Daoy (cell line): Measurements from ENCODE around the gene CASP14. TPM values are rescaled to one million over a fixed set of nuclear protein-coding genes. Genes with fewer than 3 reads are reported as not detected.
"Not testable (repeated sequence)": the region's sequence is repeated elsewhere in the genome, so short reads cannot be mapped to it uniquely, and the experiment has no call there.

Source experiments
- DNase-seq: peaks from one replicate; pipeline ENCODE4 v3.0.0-alpha.2; 2015; ENCODE audit warnings: low read depth
- total RNA-seq: library from RNA; depleted of rRNA; stranded (reverse); fragments of >200 nt; shearing (Covaris generic); gene quantifications from 2 replicates; pipeline ENCODE4 v1.2.3, GENCODE V29; 2014; rRNA removed

CASP14 gene, protein sequence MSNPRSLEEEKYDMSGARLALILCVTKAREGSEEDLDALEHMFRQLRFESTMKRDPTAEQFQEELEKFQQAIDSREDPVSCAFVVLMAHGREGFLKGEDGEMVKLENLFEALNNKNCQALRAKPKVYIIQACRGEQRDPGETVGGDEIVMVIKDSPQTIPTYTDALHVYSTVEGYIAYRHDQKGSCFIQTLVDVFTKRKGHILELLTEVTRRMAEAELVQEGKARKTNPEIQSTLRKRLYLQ
- not detected in 2 replicates for total RNA-seq

DNA sequence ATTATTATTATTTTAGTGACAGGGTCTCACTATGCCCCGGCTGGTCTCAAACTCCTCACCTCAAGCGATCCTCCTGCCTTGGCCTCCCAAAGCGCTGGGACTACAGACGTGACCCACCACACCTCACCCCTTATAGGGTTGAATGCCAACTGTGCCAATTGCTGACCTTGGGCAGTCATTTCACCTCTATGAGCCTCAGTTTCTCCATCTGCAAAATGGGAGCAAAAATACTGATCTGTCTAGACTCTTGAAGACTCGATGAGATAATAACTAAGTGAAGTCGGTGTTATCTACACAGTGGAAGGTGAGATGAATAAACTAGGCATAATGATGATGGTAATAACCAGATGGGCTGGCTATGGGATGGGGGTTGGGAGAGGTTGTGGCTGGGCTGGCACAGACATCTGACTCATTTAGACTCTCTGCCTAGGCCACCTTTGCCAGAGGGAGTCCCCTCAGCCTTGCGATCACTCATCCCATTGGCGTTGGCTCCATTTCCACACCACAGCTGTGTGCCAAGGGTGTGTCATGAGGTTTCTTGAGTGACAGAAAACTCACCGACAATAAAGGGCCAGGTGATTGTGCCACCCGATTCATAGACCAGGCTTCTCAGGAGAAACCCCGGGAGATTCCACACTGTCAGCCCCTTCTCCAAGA, at the start of gene CASP14:
Gene CASP14 (plus strand): TSS at position 596 of the 657 bp plus-strand sequence. CDS start 2,772 bp downstream, outside the sequence.
- DNase-seq, result no peak

DNA sequence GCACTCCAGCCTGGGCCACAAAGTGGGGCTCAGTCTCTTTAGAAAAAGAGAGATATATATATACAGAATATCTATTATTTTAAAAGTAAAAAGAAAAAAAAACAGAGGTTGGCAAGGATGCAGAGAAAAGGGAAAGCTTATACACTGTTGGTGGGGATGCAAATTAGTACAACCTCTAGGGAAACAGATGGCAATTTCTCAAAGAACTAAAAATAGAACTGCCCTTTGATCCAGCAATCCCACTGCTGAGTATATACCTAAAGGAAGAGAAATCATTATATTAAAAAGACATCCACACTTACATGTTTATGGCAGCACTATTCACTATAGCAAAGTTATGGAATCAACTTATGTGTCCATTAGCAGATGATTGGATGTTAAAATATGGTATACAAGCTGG, 41.0 kb upstream of the CASP14 start:
- no peak for DNase-seq

DNA sequence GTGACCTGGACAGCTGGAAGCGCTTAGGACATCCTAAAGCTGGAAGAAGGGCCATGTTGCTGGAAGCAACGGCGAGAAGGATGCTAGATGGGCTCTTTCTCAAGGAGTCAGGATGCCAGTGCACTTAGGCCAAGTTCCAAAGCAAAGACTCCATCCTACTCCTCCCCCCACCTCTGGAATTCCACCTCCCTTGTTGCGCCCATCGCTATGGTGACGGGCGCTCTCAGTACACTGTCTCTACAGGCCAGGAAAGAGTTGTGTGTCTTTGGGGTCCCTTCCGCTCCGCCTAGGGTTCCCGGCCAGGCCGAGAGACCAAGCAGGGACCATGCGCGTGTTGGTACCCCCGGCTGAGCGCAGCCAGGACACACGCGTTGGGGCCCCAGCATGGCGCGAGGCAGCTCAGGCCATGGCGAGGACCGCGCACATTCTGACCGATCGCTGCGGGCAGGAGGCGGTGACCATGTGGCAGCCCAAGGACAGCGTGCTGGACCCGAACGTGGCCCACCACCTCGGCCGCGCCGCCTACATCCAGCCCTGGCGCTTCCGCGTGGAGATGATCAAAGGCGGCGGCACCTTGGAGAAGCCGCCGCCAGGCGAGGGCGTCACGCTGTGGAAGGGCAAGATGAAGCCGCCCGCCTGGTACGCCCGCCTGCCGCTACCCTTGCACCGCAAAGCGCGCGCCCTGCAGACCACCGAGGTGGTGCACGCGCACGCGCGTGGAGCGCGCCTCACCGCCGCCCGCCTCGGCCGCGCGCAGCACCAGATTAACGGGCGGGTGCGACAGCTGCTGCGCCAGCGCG, 38.6 kb upstream of the CASP14 start:
- peak; percentile 10 for DNase-seq

DNA sequence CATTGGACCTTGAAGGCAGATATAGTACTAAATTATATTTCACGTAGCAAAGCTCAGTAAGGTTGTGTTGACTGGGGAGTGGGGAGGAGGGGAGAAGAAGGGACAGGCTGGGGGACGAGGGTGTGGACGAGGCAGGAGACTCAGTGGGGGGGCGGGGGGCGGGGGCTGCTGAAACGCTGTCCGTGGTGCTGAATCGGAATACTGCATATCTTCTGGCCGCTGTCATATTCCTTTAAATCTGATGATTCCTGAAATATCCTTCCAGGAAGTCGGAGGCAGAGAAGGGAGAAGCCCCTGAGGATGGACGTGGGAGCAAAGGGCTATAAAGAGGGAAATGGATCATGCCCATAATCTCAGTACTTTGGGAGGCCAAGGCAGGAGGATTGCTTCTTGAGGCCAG, 34.7 kb upstream of the CASP14 start:
- DNase-seq, result no peak

DNA sequence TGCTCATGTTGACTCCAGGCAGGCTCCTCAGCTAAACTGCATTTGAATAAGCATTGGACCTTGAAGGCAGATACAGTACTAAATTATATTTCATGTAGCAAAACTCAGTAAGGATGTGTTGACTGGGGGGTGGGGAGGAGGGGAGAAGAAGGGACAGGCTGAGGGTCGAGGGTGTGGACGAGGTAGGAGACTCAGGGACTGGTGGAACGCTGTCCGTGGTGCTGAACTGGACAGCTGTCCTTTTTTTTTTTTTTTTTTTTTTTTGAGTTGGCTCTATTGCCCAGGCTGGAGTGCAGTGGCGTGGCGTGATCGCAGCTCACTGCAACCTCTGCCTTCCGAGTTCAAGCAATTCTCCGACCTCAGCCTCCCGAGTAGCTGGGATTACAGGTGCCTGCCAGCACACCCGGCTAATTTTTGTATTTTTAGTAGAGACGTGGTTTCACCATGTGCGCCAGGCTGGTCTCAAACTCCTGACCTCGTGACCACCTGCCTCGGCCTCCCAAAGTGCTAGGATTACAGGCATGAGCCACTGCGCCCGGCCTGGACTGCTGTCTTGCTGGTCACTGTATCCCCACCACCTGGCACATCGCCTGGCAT, 33.2 kb upstream of the CASP14 start:
- DNase-seq, result peak; percentile 44

DNA sequence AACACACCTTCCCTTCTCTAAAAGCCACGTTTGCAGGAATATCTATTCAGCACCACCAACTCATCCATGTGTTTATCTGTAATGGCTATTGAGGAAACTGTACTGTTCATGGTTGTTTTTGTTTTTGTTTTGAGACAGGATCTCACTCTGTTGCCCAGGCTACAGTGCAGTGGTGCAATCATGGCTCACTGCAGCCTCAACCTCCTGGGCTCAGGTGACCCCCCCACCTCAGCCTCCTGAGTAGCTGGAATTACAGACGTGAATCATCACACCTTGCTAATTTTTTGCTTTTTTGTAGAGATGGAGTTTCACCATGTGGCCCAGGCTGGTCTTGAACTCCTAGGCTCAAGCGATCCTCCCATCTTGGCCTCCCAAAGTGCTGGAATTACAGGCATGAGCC, 30.4 kb upstream of the CASP14 start:
- not testable (repeated sequence) for DNase-seq

DNA sequence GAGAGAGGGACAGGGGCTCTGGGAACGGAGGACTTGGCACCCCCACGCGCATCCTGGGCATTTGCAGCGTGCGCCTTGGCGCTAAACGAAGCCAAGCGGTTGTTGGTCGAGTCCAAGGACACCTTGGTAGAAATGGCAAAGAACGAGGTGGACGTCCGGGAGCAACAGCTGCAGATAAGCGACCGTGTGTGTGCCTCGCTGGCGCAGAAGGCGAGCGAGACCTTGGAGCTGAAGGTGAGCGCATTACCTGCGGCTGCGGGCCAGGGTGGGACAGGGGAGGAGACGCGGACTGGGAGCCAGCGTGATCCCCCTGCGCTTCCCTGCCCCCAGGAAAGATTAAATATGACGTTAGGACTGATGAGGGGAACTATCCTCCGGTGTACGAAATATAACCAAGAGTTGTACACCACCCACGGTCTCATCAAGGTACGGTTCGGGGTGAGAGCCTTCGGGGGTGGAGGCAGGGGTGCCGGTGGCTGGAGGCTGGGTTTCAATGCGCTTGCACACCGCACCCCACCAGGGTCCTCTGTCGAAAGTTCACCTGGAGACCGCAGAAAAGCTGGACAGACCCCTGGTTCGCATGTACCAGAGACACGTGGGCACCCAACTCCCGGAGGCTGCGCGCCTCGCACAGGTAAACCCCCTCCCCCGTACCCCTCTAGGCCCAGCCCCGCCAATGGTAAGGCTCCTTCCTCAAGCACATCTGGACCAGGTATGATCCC, 27.8 kb upstream of the CASP14 start:
- no peak for DNase-seq

DNA sequence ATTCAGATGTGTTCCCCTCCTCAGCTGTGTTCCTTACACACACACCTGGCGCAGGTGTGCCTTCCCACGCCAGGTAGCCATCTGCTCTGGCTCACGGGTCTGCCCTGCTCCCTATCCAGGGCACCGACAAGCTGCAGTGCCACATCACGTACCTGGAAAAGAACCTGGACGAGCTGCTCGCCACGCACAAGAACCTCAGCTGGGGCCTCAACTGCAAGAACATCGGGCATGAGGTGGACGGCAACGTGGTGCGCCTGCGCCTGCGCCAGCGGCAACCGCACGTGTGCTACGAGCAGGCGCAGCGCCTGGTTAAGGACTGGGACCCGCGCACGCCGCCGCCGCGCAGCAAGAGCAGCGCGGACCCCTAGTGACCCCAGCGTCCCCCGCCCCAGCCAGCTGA, 26.5 kb upstream of the CASP14 start:
- peak; percentile 7 for DNase-seq

DNA sequence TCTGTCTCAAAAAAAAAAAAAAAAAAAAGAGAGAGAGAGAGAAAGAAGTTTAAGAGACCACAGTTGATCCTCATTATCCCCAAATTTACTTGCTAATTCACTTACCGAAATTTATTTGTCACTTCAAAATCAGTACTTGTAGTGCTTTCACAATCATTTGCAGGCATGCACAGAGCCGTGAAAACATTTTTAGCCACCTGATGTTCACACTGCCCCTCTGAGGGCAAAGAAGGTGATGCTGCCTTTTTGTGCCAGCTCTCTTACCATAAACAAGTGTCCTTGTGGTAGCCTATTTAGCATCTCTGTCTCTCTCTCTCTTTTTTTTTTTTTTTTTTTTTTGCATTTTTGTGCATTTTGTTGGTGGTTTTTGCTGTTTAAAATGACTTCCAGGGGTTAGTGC, 24.1 kb upstream of the CASP14 start:
- DNase-seq, result peak; percentile 29

DNA sequence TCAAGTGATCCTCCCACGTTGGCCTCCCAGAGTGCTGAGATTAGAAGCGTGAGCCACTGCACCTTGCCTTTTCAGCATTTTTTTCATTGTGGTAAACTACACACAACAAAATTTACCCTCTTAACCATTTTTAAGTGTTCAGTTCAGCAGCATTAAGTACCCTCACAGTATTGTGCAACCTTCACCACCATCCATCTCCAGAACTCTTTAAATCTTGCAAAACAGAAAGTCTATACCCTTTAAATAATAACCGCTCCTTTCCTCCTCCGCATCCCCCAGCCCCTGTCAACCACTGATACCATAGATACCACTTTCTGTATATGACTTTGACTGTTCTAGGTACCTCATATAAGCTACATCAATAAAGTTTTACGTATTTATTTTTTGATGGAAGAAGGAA, 20.8 kb upstream of the CASP14 start:
- no peak for DNase-seq

DNA sequence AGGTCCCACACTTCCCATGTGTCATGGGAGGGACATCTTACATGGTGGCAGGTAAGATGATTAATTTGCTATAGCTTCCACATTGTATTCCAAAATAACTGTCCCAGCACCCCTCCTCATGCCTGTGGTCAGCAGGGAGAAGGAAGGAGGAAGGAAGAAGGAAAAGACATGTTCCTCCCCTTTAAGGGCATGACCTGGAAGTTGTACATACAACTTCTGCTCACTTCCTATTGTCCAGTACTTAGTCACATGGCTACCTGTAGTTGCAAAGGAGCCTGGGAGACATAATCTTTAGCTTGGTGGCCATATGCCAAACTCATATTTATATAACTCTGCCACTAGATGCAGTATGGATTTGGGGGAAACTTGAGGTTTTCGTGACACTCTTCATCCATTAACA, 17.6 kb upstream of the CASP14 start:
- DNase-seq, result no peak

DNA sequence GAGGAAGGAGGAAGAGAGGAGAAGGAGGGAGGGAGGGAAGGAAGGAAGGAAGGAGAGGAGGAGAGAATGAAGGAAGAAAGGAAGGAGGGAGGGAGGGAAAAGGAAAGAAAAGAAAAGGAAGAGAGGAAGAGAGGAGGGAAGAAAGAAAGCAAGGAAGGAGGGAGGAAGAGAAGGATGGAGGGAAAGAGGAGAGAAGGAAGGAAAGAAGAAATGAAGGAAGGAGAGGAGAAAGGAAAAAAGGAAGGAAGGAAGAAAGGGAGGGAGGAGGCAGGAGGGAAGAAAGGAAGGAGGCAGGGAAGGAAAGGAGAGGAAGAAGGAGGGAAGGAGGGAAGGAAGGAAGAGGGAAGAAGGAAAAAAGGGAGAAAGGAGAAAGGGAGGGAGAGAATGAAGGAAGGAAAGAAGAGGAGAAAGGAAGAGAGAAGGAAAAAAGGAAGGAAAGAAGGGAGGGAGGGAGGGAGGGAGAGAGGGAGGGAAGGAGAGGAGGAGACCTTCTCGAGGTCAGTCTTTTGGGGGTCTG, 13.4 kb upstream of the CASP14 start:
- no peak for DNase-seq

DNA sequence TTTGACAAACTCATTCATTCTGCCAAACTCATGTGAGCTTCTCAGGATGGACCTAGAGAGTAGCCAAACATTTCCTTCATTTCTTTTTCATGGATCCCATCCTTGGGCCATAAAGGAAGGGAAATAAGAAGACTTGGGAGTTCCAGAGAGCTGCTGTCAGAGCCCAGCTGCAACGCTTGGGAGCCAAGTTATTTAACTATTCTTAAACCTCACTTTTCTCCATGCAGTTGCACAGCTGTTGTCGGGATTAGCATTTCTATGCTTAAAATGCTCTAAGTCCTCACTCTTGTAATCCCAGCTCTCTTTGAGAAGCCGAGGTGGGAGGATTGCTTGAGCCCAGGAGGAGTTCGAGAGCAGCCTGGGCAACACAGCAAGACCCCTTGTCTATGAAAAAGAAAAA, 11.7 kb upstream of the CASP14 start:
- no peak for DNase-seq

DNA sequence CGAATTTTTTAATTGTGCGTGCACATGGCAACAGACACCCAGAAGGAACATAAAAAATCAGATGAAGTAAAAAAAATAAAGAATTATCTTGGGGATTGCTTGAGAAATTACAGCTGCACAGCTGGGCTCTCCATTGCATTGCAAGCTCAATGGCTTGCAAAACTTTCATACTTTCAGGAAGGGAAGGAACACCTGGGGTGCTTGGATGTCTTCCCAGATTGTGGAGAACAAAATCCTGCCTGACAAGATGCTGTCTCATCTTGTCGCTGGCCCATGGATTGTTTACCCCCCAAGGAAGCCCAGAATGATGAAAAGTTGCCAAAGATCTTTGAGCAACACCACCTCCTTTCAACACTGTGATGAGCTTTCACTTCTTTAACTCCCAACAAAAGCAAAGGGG, 11.0 kb upstream of the CASP14 start:
- DNase-seq, result no peak

DNA sequence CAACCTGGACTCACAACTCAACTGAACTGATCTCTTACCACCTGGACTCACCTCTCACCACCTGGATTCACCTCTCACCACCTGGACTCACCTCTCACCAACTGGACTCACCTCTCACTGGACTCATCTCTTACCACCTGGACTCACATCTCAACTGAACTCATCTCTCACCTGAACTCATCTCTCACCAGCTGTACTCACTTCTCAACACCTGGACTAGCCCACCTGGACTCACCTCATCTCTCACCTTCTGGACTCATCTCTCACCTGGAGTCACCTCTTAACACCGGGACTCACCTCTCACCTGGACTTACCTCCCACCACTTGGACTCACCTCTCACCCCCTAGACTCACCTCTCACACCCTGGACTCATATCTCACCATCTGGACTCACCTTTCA, 7.3 kb upstream of the CASP14 start:
- no peak for DNase-seq

DNA sequence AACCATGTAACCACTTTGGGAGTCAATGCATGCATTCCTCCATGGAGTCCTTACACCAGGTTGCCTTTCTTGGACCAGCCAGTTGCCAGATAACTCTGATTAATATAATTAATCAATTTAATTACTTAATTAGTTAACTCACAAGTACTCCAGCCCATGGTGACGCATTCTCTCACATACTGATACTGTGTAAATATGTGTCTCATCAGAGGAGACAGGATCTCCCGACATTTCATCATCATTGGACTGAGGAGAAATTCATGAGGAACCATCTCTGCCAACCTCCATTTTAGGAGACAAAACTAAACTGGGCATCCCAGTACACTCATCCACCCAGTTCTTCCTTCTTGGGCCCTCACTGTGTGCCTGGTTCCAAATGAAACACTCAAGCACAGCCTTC, 6.5 kb upstream of the CASP14 start:
- no peak for DNase-seq

DNA sequence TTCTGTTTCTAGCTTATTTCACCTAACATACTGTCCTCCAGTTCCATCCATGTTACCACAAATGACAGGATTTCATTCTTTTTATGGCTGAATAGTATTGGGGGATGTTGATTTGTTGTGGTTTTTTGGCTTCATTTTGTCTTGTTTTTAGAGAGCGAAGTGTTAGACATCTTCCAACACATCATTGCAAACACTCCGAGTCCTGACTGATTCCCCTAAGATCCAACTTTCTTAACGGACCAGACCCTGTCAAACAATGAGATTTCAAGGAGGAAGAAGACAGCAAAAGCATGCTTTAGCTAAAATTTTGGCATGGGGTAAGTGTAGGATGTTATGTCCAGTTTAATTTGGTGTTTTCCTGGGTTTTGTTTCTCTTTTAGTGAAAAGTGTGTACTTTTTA, 3.8 kb upstream of the CASP14 start:
- DNase-seq, result no peak

DNA sequence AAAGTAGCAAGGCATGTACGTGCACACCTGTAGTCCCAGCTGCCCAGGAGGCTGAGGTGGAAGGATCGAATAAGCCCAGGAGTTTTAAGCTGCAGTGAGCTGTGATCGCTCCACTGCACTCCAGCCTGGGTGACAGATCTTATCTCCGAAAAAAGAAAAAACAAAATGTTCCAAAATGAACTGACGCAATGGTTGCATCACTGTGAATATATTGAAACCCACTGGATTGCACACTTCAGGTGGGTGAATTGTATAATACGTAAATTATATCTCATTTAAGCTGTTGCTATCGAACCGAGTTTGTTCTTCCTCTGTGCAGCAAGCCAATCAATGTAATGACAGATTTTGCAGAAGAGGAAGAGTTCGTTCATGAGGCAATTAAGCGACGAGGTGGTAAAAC, 1.6 kb upstream of the CASP14 start:
- DNase-seq, result no peak

DNA sequence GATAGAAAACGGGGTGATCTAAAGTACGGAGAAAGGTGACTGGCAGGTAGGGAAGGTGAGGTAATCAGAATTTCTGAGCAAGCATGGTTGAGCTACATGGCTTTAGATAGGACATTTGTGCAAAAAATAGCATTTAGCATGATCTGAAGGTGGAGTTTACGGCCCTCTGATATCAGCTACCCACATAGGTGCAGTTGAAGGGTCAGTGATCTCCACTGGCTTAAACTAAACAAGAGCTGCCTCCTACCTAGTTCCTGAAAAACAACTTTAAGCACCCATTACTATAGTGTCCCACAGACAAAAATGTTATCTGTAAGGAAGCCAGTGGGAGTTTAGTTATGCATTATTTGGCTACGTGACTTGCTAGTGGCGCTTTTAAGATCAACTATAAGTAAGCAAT, 1.2 kb upstream of the CASP14 start:
- no peak for DNase-seq

DNA sequence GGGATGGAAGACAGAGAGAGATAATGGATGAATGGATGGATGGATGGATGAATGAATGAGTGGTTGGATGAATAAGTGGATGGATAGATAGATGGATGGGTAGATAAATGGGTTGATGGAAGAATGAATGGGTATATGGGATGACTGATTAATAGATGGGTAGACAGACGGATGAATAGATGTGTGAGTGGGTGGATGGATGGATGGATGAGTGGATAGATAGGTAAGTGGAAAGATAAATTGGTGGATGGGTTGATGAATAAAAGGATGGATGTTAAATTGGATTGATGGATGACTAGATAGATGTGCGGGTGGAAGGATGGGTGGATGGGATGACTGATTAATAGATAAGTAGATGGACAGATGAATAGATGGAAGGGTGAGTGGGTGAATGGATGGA, 1.4 kb downstream of the CASP14 start:
- no peak for DNase-seq

DNA sequence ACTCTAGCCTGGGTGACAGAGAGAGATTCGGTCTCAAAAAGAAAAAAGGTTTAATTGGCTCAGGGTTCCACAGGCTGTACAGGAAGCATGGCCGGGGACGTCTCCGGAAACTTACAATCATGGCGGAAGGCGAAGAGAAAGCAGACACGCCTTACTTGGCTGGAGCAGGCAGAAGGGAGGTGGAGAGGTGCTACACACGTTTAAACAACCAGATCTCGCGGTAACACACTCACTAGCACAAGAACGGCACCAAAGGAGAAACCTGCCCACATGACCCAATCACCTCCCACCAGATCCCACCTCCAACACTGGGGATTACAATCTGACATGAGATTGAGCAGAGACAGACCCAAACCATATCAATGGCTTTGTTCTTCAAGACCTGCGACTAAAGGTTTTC, 12.8 kb downstream of the CASP14 start:
- DNase-seq, result peak; percentile 33

DNA sequence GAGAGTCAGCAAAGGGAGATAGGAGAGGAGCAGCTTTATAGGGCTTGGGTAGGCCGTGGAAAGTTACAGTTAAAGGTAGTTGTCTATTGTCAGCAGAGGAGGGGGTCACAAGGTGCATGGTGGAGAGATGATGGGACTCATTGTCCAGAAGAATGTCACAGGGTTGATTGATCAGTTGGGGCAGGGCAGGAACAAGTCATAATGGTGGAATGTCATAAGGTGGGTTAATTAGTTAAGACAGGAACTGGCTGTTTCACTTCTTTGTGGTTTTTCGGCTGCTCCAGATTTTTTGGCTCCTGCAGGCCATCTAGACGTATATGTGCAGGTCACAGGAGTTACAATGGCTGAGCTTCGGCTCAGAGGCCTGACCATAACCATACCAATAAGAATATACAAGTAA, 21.1 kb downstream of the CASP14 start:
- DNase-seq, result not testable (repeated sequence)
